SJSA1 (cell line): ENCODE data around the gene TBCK. TPM values are rescaled to one million over a fixed set of nuclear protein-coding genes. Genes with fewer than 3 reads are reported as not detected.
A peak's percentile ranks its signal among the peaks of the same experiment; 100 is the strongest.
"Not testable (repeated sequence)": the region's sequence is repeated elsewhere in the genome, so short reads cannot be mapped to it uniquely, and the experiment has no call there.

Experiments used
- DNase-seq, 2 experiments: peaks; one replicate each; pipeline ENCODE4 v3.0.0-alpha.2; 2015 to 2020; ENCODE audit warnings: low spot score in 2 of 2, low read depth in 1 of 2
- H3K27ac ChIP-seq: fragments of 250-450 bp; sonication (Bioruptor Pico); 2 replicates; pipeline ENCODE4 v1.5.1; 2020; ENCODE audit warnings: mild to moderate bottlenecking, moderate library complexity
- H3K27me3 ChIP-seq: fragments of 250-450 bp; sonication (Bioruptor Pico); replicated peaks from 2 replicates; pipeline ENCODE4 v1.5.1; 2020; ENCODE audit warnings: mild to moderate bottlenecking, moderate library complexity
- H3K36me3 ChIP-seq: fragments of 250-450 bp; sonication (Bioruptor Pico); 2 replicates; pipeline ENCODE4 v1.5.1; 2020; ENCODE audit warnings: mild to moderate bottlenecking
- H3K4me1 ChIP-seq: fragments of 250-450 bp; sonication (Bioruptor Pico); replicated peaks from 2 replicates; pipeline ENCODE4 v1.6.1; 2021; ENCODE audit warnings: mild to moderate bottlenecking
- H3K4me3 ChIP-seq: fragments of 250-450 bp; sonication (Bioruptor Pico); 2 replicates; pipeline ENCODE4 v1.5.1; 2020; ENCODE audit warnings: mild to moderate bottlenecking
- H3K9me3 ChIP-seq: fragments of 250-450 bp; sonication (Bioruptor Pico); replicated peaks from 2 replicates; pipeline ENCODE4 v1.5.1; 2020; ENCODE audit warnings: mild to moderate bottlenecking
- total RNA-seq: library from RNA; depleted of rRNA; stranded (reverse); fragments of >200 nt; shearing (Covaris generic); gene quantifications from 2 replicates; pipeline ENCODE4 v1.2.3, GENCODE V29; 2014

Gene TBCK
- total RNA-seq, 1 experiment from 2014 or later: 22.3 TPM

- no peaks in the 10 kb centered on the region for H3K9me3 ChIP-seq
- no peak overlapping the region for H3K27ac ChIP-seq
- DNase-seq: no peak
- peaks cover 70% of the 10 kb centered on the region for H3K36me3 ChIP-seq
- H3K4me3 ChIP-seq: no peak overlapping the region
- H3K27me3 ChIP-seq: no peaks in the 10 kb centered on the region
- H3K4me1 ChIP-seq: no peaks in the 10 kb centered on the region
Observed at GRCh38 chr4:106338671-106339070, 22.7 kb upstream of the TBCK start.

GRCh38 chr4:106337916-106338315 is 21.9 kb upstream of the TBCK start:
- Histone ChIP-seq H3K4me1 (no peaks in the 10 kb centered on the region), H3K36me3 (peaks cover 69% of the 10 kb centered on the region), H3K4me3 (no peak overlapping the region), H3K9me3 (no peaks in the 10 kb centered on the region), H3K27ac (no peak overlapping the region), H3K27me3 (no peaks in the 10 kb centered on the region)
- DNase-seq: no peak

GRCh38 chr4:106336618-106337017 is 20.6 kb upstream of the TBCK start:
- Histone ChIP-seq H3K4me1 (no peaks in the 10 kb centered on the region), H3K9me3 (no peaks in the 10 kb centered on the region), H3K27me3 (no peaks in the 10 kb centered on the region), H3K36me3 (peaks cover 71% of the 10 kb centered on the region), H3K4me3 (no peak overlapping the region), H3K27ac (no peak overlapping the region)
- DNase-seq: no peak

GRCh38 chr4:106334741-106335470 is 18.9 kb upstream of the TBCK start:
- Histone ChIP-seq H3K4me1 (no peaks in the 10 kb centered on the region), H3K27me3 (no peaks in the 10 kb centered on the region), H3K4me3 (no peak overlapping the region), H3K9me3 (no peaks in the 10 kb centered on the region), H3K36me3 (peaks cover 80% of the 10 kb centered on the region), H3K27ac (no peak overlapping the region)
- DNase-seq: no peak

GRCh38 chr4:106333186-106333585 is 17.2 kb upstream of the TBCK start:
- no peak for DNase-seq
- no peaks in the 10 kb centered on the region for H3K27me3 ChIP-seq
- no peaks in the 10 kb centered on the region for H3K9me3 ChIP-seq
- peaks cover 80% of the 10 kb centered on the region for H3K36me3 ChIP-seq
- H3K4me1 ChIP-seq: no peaks in the 10 kb centered on the region
- no peak overlapping the region for H3K27ac ChIP-seq
- no peak overlapping the region for H3K4me3 ChIP-seq

- Histone ChIP-seq H3K4me1 (no peaks in the 10 kb centered on the region), H3K4me3 (no peak overlapping the region), H3K36me3 (peaks cover 72% of the 10 kb centered on the region), H3K27ac (no peak overlapping the region), H3K9me3 (no peaks in the 10 kb centered on the region), H3K27me3 (no peaks in the 10 kb centered on the region)
- DNase-seq: peak in 1 of 2 experiments; percentile 51
Observed at GRCh38 chr4:106329041-106329618, 13.1 kb upstream of the TBCK start.

- H3K4me1 ChIP-seq: no peaks in the 10 kb centered on the region
- H3K9me3 ChIP-seq: no peaks in the 10 kb centered on the region
- H3K36me3 ChIP-seq: peaks cover 48% of the 10 kb centered on the region
- H3K27ac ChIP-seq: no peak overlapping the region
- no peak for DNase-seq
- no peaks in the 10 kb centered on the region for H3K27me3 ChIP-seq
- no peak overlapping the region for H3K4me3 ChIP-seq
Observed at GRCh38 chr4:106325800-106326199, 9.8 kb upstream of the TBCK start.

GRCh38 chr4:106323119-106323518 is 7.1 kb upstream of the TBCK start:
- Histone ChIP-seq H3K36me3 (peaks cover 25% of the 10 kb centered on the region), H3K27ac (no peak overlapping the region), H3K27me3 (no peaks in the 10 kb centered on the region), H3K4me1 (no peaks in the 10 kb centered on the region), H3K9me3 (no peaks in the 10 kb centered on the region), H3K4me3 (no peak overlapping the region)
- DNase-seq: no peak

GRCh38 chr4:106321814-106322213 is 5.8 kb upstream of the TBCK start:
- not testable (repeated sequence) for H3K4me3 ChIP-seq, DNase-seq, H3K27ac ChIP-seq, H3K27me3 ChIP-seq, H3K9me3 ChIP-seq, H3K4me1 ChIP-seq
- H3K36me3 ChIP-seq: peaks cover 12% of the 10 kb centered on the region

- H3K4me3 ChIP-seq: not testable (repeated sequence)
Observed at GRCh38 chr4:106321168-106321567, 5.2 kb upstream of the TBCK start.

GRCh38 chr4:106320235-106320634 is 4.2 kb upstream of the TBCK start:
- no peak for DNase-seq
- Histone ChIP-seq H3K9me3 (no peaks in the 10 kb centered on the region), H3K4me1 (peaks cover 10% of the 10 kb centered on the region), H3K36me3 (peaks cover 4% of the 10 kb centered on the region; the same call in 1 of the 2 replicates), H3K27me3 (no peaks in the 10 kb centered on the region), H3K4me3 (no peak overlapping the region), H3K27ac (no peak overlapping the region)

More at GRCh38 chr4:106321168-106321567, 5.2 kb upstream of the TBCK start:
- not testable (repeated sequence) for H3K9me3 ChIP-seq, H3K27me3 ChIP-seq, H3K27ac ChIP-seq, H3K36me3 ChIP-seq, DNase-seq, H3K4me1 ChIP-seq

- Histone ChIP-seq H3K9me3 (no peaks in the 10 kb centered on the region), H3K4me3 (no peak overlapping the region), H3K27ac (no peak overlapping the region), H3K27me3 (no peaks in the 10 kb centered on the region), H3K4me1 (peaks cover 10% of the 10 kb centered on the region), H3K36me3 (no peaks in the 10 kb centered on the region; the same call in 1 of the 2 replicates)
- no peak for DNase-seq
Observed at GRCh38 chr4:106318511-106318910, 2.5 kb upstream of the TBCK start.

GRCh38 chr4:106317815-106318214 is 1.8 kb upstream of the TBCK start:
- H3K4me3 ChIP-seq: no peak overlapping the region; the same call in 1 of the 2 replicates
- no peaks in the 10 kb centered on the region for H3K27me3 ChIP-seq
- no peak overlapping the region for H3K27ac ChIP-seq
- H3K4me1 ChIP-seq: peaks cover 10% of the 10 kb centered on the region
- H3K9me3 ChIP-seq: no peaks in the 10 kb centered on the region
- DNase-seq: no peak
- no peaks in the 10 kb centered on the region; the same call in 1 of the 2 replicates for H3K36me3 ChIP-seq

- peaks cover 10% of the 10 kb centered on the region for H3K4me1 ChIP-seq
- no peak for DNase-seq
Observed at GRCh38 chr4:106316773-106317409, 882 bp upstream of the TBCK start.

More at GRCh38 chr4:106316773-106317409, 882 bp upstream of the TBCK start:
- Histone ChIP-seq H3K27me3 (no peaks in the 10 kb centered on the region), H3K36me3 (no peaks in the 10 kb centered on the region; the same call in 1 of the 2 replicates), H3K4me3 (peak overlapping the region; percentile 60), H3K27ac (peak overlapping the region; percentile 98), H3K9me3 (no peaks in the 10 kb centered on the region)
